Inflammatory macrophage (primary cell): ENCODE results near the gene CCR1.

Experiments
- DNase-seq, 2 donors: peaks; one replicate each; pipeline ENCODE4 v3.0.0-alpha.2; 2020 to 2022
- total RNA-seq, 18 experiments: gene quantifications; one replicate each; lab custom pipeline; 2026; ENCODE audit warnings: mixed read lengths in 6 of 18, inconsistent platforms in 2 of 18; lab: John Stamatoyannopoulos, UW

CCR1 gene
- total RNA-seq = 114 to 387 (median 201) reads per million in 18 experiments

GRCh38 chr3:46208167-46208704, at the start of gene CCR1:
Gene CCR1, minus strand, starts transcription at chr3:46208313. Its CDS starts 4,000 bp downstream, at chr3:46204313.
- peak; percentile 96 to 98 for DNase-seq

DNA sequence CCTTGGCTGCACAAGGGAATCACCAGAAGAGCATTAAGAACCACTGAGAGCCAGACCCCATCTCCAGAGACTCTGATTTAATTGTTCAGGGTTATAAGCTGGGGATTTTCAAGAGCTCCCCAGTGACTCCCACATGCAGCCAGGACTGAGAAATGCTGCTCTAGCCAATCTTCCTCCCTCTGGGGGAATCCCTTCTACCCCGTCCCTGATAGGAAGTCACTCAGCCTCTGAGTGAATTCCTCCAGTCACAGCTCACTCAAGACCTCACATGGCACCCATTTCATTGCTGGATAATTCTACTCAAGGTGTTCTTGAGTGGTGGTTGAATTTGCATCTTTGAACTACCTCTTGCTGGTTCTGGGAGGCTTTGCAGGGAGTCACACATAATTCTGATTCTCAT, 44.9 kb upstream of the CCR1 start:
- DNase-seq = peak in 1 of 2 donors; percentile 59

DNA sequence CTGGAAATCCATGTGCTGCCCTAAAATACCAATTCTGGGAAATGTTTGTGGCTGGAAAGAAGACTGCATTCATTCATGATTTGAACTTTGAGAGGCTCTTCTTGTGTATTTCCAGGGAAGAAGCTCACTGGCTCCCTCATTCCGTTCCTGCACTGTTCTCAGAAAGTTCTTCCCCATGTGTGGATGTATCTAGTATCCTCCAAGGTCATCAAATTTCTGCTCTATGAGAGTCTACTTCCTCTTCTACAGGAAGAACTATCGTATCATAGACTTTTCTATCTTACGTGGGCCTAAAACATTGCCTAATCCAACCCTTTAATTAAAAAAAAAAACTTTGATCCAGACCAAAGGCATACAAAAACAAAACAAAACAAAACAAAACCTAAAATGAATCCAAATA, 37.0 kb upstream of the CCR1 start:
- peak; percentile 45 to 60 for DNase-seq

- DNase-seq = no peak
These were observed 35.4 kb upstream of the CCR1 start for GRCh38 chr3:46243560-46243959.

GRCh38 chr3:46242120-46242519, 34.0 kb upstream of the CCR1 start, which contains the start of gene CCR3:
Gene CCR3, plus strand, starts transcription at chr3:46242460. Its CDS starts 22,699 bp downstream, at chr3:46265159.
- peak; percentile 54 to 75 for DNase-seq

GRCh38 chr3:46239952-46240351, 31.8 kb upstream of the CCR1 start:
- no peak for DNase-seq

- DNase-seq = no peak
These were observed 31.3 kb upstream of the CCR1 start for GRCh38 chr3:46239301-46239938.

DNA sequence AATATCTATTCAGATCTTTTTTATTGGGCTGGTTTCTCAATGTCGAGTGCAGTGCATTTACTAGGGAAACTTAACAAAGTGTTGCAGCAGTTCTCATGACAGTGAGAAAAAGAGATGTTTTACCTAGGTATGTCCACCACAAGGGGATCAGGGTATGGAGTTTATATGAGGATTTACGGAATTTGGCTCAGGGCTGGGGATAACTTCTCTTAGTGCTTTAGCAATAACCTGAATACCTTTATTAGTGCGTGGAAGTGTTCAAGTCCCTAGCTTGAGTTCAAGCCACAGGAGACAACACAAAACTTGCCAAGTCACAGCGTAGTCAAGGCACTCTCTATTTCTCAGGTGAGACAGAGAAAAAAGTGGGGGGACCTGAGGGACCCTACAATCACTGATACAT, 30.3 kb upstream of the CCR1 start:
- DNase-seq = no peak

DNA sequence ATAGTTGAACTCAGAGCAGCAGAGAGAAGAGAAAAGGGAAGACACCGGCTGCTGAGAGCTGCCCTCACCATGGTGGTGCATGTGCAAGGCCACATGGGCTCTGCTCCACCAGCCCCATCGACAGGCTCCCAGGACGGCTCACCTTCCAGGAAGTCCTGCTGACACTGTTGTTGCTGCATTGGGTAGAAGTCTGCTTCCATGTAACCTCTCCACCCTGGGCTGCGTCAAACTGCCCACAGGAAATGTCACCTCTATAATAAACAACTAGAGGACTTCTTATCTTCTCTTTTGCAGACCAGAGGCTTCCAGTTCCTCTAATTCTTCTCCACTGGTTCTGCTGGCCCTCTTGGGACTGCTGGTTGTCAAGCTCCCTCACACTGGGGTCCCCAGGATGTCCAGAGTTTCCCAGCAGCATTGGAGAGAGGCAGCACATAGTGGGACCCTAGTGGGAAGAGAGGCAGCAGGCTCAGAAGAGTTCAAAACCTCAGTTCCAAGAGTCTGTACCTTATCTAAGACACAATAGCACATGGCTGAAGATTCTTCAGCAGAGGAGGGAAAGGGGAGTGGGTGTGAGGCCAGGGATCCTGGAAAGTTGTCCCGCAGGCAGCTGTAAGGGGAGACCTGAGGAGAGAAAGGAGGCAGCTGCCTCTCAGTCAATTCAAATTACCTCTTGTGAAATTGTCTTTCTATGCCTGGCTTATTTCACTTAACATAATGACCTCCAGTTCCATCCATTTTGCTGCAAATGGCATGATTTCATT, 28.4 kb upstream of the CCR1 start:
- no peak for DNase-seq

DNA sequence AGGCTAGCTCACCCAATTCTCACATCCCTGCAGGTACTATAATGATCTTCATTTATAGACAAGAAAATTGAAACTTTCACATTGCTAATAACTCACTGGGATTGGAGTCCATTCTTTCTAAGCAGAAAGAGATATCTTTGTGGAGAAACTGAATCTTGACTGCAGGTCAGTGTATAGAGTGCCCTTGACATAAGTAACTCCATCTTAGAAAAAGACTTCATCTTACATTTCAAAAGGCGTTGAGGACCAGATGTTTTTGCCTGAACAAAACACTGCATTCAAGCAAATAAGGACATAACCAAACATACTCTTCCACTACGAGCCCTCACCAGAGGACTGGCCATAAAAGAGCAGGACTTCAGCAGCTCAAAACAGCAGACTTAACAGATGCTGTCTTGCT, 27.3 kb upstream of the CCR1 start:
- DNase-seq = no peak

DNA sequence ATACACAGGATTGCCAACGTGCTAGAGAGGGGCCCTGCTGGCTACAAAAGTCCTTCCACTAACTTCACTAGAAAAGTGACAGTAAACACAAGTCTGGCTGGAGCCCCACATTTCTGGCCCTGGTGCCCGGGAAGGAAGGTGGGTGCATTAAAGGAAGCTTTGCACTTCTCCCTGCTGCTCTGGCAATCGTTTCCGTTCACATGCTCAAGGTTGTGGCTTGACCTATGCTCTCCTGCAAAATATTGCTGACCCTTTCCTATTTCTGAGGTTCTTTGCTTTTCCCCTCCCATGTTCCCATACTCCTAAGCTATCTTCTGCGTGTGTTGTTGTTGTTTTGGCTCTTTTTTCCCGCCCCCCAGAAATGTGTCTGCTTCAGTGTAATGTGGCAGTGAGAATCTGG, 25.1 kb upstream of the CCR1 start:
- peak in 1 of 2 donors; percentile 43 for DNase-seq

- DNase-seq = no peak
These were observed 23.2 kb upstream of the CCR1 start for GRCh38 chr3:46231323-46231722.

DNA sequence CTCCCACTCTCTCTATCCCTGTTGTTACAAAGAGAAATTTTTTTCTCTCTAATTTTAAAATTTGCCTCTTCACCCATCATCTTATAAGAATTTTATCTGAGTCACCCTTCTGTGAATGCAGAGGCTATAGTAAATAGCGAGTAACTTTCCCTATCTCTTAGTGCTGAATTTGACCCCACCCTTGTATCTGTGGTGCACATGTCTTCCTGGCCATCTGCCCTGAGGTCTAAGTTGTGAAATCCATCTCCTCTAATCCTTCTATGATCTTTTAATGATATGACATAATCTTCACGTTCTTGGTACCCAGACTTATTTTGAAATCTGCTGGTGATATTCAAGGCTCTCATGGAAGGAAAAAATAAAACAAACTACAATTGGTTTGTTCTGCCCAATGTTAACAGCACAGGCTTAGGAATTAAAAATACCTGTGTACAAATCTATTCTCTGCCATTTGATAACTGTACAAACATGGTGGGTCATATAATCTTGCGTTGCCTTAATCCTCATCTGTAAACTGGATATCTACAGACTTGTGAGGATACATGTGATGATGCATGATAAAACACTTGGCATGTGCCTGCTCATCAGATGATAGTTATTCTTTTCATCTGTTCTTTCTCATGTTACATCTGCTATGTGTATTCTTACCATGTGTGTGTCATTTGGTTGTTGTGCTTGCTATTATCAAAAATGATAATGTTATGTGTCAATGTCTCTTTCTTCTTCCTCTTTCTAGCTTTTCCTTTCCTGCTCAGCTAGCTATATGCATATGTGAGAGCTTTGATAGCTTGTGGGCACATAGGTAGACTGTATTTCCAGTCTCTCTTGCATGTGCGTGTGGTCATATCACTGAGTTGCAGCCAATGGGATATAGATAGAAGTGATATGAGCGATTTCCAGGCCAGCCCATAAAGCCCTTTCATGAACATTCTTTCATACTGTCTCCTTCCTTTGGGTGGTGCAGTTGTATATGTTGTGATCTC, 20.4 kb upstream of the CCR1 start:
- peak in 1 of 2 donors; percentile 83 for DNase-seq

DNA sequence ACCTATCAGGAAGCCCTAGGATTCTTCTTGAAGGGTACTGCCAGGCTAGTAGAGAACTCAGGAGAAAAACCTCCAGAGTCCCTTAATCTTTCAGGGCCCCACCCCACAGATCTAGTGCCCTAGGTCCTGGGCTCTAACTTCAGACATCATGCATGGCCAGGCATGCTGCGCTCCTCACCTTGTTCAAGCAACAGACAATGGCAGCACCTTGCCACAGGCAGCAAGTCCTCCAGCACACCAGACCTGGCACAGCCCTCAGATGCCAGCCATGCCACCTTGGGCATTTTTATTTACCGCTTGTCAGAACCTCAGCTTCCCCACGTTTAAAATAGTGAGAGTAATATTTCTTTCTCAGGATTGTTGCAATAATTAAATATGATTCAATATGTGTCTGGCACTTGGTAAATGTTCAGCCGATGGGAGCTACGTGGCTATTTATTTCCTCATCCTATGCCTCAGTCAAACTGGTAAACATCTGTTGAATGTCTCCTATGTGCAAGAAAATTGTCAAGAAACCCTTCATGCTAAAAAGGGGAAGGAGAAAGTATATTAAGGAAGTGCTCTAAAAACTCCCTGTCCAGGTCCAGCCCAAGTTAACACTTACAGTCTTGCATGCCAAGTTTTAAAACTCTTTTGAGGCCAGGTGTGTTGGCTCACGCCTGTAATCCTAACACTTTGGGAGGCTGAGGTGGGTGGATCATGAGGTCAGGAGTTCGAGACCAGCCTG, 14.5 kb upstream of the CCR1 start:
- peak; percentile 67 to 94 for DNase-seq

DNA sequence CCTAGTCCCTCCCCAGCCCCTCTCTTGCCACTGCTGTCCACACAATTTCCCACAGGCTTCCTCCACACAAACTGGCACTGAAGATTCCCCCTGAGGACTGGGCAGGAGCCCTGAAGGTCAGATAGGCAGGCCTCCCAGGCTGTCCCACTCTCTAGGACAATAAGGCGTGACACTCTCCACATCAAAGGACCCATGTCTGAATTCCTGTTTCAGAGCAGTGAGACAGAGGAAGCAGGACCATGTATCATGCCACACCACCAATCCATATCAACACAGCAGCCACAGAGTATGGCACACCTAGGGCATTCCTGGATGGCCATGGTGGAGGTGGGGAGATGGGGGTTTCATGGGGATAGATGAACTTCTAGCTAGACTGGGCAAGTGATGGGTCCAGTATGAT, 13.8 kb upstream of the CCR1 start:
- peak in 1 of 2 donors; percentile 32 for DNase-seq

- DNase-seq = no peak
These were observed 13.3 kb upstream of the CCR1 start for GRCh38 chr3:46221391-46221790.

GRCh38 chr3:46218196-46218709, 10.1 kb upstream of the CCR1 start:
- DNase-seq = no peak

DNA sequence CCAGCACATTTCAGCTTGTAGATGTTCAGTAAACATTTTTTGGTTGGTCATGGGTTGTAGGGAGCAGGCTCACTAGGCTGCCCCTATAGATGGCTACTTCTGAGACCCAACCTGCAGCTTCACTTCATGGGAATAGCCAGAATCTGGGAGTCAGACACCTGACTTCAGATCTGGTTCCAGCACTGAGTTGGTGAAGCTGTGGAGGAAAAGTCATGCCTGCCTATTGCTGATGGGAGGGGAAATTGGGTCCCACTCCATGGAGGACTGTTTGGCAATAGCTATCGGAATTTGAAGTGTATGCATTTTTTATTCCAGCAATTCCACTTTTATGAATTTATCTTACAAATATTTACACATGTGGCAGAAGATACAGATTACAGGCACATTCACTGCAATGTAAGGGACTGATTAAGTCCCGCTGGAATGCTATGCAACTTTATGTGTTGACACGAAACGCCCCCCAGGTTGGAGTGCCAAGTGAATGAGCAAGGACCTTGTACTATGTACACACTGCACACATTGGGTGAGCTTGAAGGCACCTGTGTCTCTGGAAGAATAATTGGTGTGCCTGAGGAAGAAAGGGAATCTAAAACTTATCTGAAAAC, 7.8 kb upstream of the CCR1 start:
- peak in 1 of 2 donors; percentile 1 for DNase-seq

- peak; percentile 33 to 35 for DNase-seq
These were observed 6.7 kb upstream of the CCR1 start for GRCh38 chr3:46214751-46215352.

DNA sequence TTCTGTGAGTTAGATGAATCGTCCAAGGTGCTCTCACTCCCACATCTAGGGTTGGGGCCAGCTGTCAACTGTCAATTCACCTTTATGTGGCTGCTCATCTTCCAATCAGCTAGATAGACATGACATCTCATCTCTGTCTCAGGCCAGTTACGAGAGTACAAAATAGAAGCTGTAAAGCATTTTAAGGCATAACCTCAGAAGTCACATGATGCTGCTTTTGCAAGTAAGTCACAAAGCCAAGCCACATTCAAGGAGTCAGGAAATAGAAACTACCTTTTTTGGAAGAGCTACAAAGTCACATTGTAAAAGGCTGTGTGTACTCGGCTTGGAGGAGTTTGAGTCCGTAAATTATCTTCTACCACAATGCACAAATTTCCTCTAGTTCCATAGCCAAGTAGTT, 5.1 kb upstream of the CCR1 start:
- peak; percentile 45 to 59 for DNase-seq

- peak; percentile 23 to 36 for DNase-seq
These were observed 4.0 kb upstream of the CCR1 start for GRCh38 chr3:46212101-46212500.
